HUES6 (cell line): ENCODE measurements around the gene SNCAIP.

Source experiments
- H3K27ac ChIP-seq: 2 replicates; pipeline ENCODE4 v1.7.0; 2013; ENCODE audit warnings: low read depth, mild to moderate bottlenecking, low read length, inconsistent platforms
- H3K27me3 ChIP-seq: 2 replicates; pipeline ENCODE4 v1.6.1; 2013; ENCODE audit warnings: low read length; ENCODE audit not compliant: control insufficient read depth, insufficient read depth
- H3K36me3 ChIP-seq: 2 replicates; pipeline ENCODE4 v1.6.1; 2013; ENCODE audit warnings: low read length; ENCODE audit not compliant: control insufficient read depth, insufficient read depth
- H3K4me1 ChIP-seq: 2 replicates; pipeline ENCODE4 v1.6.1; 2013; ENCODE audit warnings: low read length; ENCODE audit not compliant: control insufficient read depth, insufficient read depth
- H3K4me3 ChIP-seq: 2 replicates; pipeline ENCODE4 v1.5.1; 2013; ENCODE audit warnings: low read depth, low read length
- H3K9ac ChIP-seq: one replicate; pipeline ENCODE4 v1.6.1; 2013; ENCODE audit warnings: mild to moderate bottlenecking, low read length
- H3K9me3 ChIP-seq: 2 replicates; pipeline ENCODE4 v1.6.1; 2013; ENCODE audit warnings: low read depth, low read length; ENCODE audit not compliant: control insufficient read depth, insufficient read depth

SNCAIP gene

GRCh38 chr5:122444411-122444810 lies 132.4 kb downstream of the SNCAIP start:
- no peak overlapping the region for H3K27ac ChIP-seq
- no peaks in the 10 kb centered on the region for H3K4me1 ChIP-seq
- no peak overlapping the region for H3K4me3 ChIP-seq
- no peak overlapping the region for H3K9ac ChIP-seq
- H3K36me3 ChIP-seq = no peaks in the 10 kb centered on the region
- no peaks in the 10 kb centered on the region for H3K9me3 ChIP-seq
- no peaks in the 10 kb centered on the region for H3K27me3 ChIP-seq

GRCh38 chr5:122445070-122445469 lies 133.0 kb downstream of the SNCAIP start:
- Histone ChIP-seq H3K9ac (no peak overlapping the region), H3K9me3 (no peaks in the 10 kb centered on the region), H3K4me3 (no peak overlapping the region), H3K27ac (no peak overlapping the region), H3K4me1 (no peaks in the 10 kb centered on the region), H3K27me3 (no peaks in the 10 kb centered on the region), H3K36me3 (no peaks in the 10 kb centered on the region)

GRCh38 chr5:122447072-122447471 lies 135.0 kb downstream of the SNCAIP start:
- H3K36me3 ChIP-seq = no peaks in the 10 kb centered on the region
- H3K9me3 ChIP-seq = no peaks in the 10 kb centered on the region
- H3K4me3 ChIP-seq = no peak overlapping the region
- no peak overlapping the region for H3K9ac ChIP-seq
- H3K4me1 ChIP-seq = no peaks in the 10 kb centered on the region
- H3K27ac ChIP-seq = no peak overlapping the region
- no peaks in the 10 kb centered on the region for H3K27me3 ChIP-seq

GRCh38 chr5:122447879-122448278 lies 135.8 kb downstream of the SNCAIP start:
- H3K36me3 ChIP-seq = no peaks in the 10 kb centered on the region
- no peaks in the 10 kb centered on the region for H3K9me3 ChIP-seq
- no peaks in the 10 kb centered on the region for H3K27me3 ChIP-seq
- H3K9ac ChIP-seq = no peak overlapping the region
- no peaks in the 10 kb centered on the region for H3K4me1 ChIP-seq
- no peak overlapping the region for H3K27ac ChIP-seq
- H3K4me3 ChIP-seq = no peak overlapping the region

GRCh38 chr5:122454541-122454940 lies 142.5 kb downstream of the SNCAIP start:
- Histone ChIP-seq H3K4me3 (no peak overlapping the region), H3K4me1 (peaks cover 5% of the 10 kb centered on the region), H3K27ac (no peak overlapping the region), H3K9me3 (no peaks in the 10 kb centered on the region), H3K27me3 (no peaks in the 10 kb centered on the region), H3K36me3 (no peaks in the 10 kb centered on the region), H3K9ac (no peak overlapping the region)

GRCh38 chr5:122455939-122456338 lies 143.9 kb downstream of the SNCAIP start:
- Histone ChIP-seq H3K4me3 (no peak overlapping the region), H3K27ac (no peak overlapping the region), H3K27me3 (no peaks in the 10 kb centered on the region), H3K9me3 (no peaks in the 10 kb centered on the region), H3K4me1 (peaks cover 5% of the 10 kb centered on the region), H3K36me3 (no peaks in the 10 kb centered on the region), H3K9ac (no peak overlapping the region)

GRCh38 chr5:122457178-122457826 lies 145.3 kb downstream of the SNCAIP start:
- Histone ChIP-seq H3K9ac (no peak overlapping the region), H3K27ac (no peak overlapping the region), H3K4me3 (no peak overlapping the region), H3K36me3 (no peaks in the 10 kb centered on the region), H3K27me3 (no peaks in the 10 kb centered on the region), H3K4me1 (peaks cover 5% of the 10 kb centered on the region), H3K9me3 (no peaks in the 10 kb centered on the region)

GRCh38 chr5:122458278-122458872 lies 146.3 kb downstream of the SNCAIP start:
- Histone ChIP-seq H3K9ac (no peak overlapping the region), H3K9me3 (no peaks in the 10 kb centered on the region), H3K27ac (no peak overlapping the region), H3K36me3 (no peaks in the 10 kb centered on the region), H3K27me3 (no peaks in the 10 kb centered on the region), H3K4me3 (no peak overlapping the region), H3K4me1 (peaks cover 9% of the 10 kb centered on the region)

- Histone ChIP-seq H3K36me3 (no peaks in the 10 kb centered on the region), H3K4me3 (no peak overlapping the region), H3K27ac (no peak overlapping the region), H3K9me3 (no peaks in the 10 kb centered on the region), H3K4me1 (peaks cover 22% of the 10 kb centered on the region), H3K9ac (no peak overlapping the region), H3K27me3 (no peaks in the 10 kb centered on the region)
These were observed 150.4 kb downstream of the SNCAIP start for GRCh38 chr5:122462486-122462885.

GRCh38 chr5:122463221-122463620 lies 151.2 kb downstream of the SNCAIP start:
- Histone ChIP-seq H3K4me1 (peaks cover 22% of the 10 kb centered on the region), H3K4me3 (no peak overlapping the region), H3K27ac (no peak overlapping the region), H3K36me3 (no peaks in the 10 kb centered on the region), H3K9ac (no peak overlapping the region), H3K9me3 (no peaks in the 10 kb centered on the region), H3K27me3 (no peaks in the 10 kb centered on the region)

GRCh38 chr5:122464191-122464590 lies 152.2 kb downstream of the SNCAIP start:
- no peak overlapping the region for H3K4me3 ChIP-seq
- no peak overlapping the region for H3K9ac ChIP-seq
- no peaks in the 10 kb centered on the region for H3K27me3 ChIP-seq
- H3K36me3 ChIP-seq = no peaks in the 10 kb centered on the region
- no peak overlapping the region for H3K27ac ChIP-seq
- H3K9me3 ChIP-seq = no peaks in the 10 kb centered on the region
- H3K4me1 ChIP-seq = peaks cover 22% of the 10 kb centered on the region
